Inflammatory macrophage (primary cell): ENCODE measurements around the gene ATG13.
A peak's percentile ranks its signal among the peaks of the same experiment; 100 is the strongest.

Experiments
- DNase-seq, 2 donors: peaks; one replicate each; pipeline ENCODE4 v3.0.0-alpha.2; 2020 to 2022

ATG13 gene

GRCh38 chr11:46676436-46677158 is 59.2 kb downstream of the ATG13 start:
- DNase-seq: peak; percentile 61 to 64

- DNase-seq: no peak
Observed at GRCh38 chr11:46677169-46677568, 59.8 kb downstream of the ATG13 start.

- no peak for DNase-seq
Observed at GRCh38 chr11:46677991-46678740, 60.8 kb downstream of the ATG13 start.

- no peak for DNase-seq
Observed at GRCh38 chr11:46678741-46679130, 61.4 kb downstream of the ATG13 start.

GRCh38 chr11:46679241-46680163 is 62.1 kb downstream of the ATG13 start:
- DNase-seq: no peak

GRCh38 chr11:46680164-46680760 is 62.9 kb downstream of the ATG13 start:
- DNase-seq: no peak

GRCh38 chr11:46680815-46681214 is 63.5 kb downstream of the ATG13 start:
- DNase-seq: no peak

GRCh38 chr11:46681814-46682213 is 64.5 kb downstream of the ATG13 start:
- no peak for DNase-seq

- no peak for DNase-seq
Observed at GRCh38 chr11:46682773-46683752, 65.7 kb downstream of the ATG13 start.

GRCh38 chr11:46684367-46684766 is 67.0 kb downstream of the ATG13 start:
- peak in 1 of 2 donors; percentile 16 for DNase-seq

- DNase-seq: no peak
Observed at GRCh38 chr11:46686886-46687795, 69.8 kb downstream of the ATG13 start.

GRCh38 chr11:46690702-46691101 is 73.3 kb downstream of the ATG13 start:
- no peak for DNase-seq

GRCh38 chr11:46692450-46692849 is 75.1 kb downstream of the ATG13 start:
- no peak for DNase-seq

GRCh38 chr11:46693597-46694012 is 76.3 kb downstream of the ATG13 start:
- no peak for DNase-seq

- no peak for DNase-seq
Observed at GRCh38 chr11:46694072-46694471, 76.7 kb downstream of the ATG13 start.

- no peak for DNase-seq
Observed at GRCh38 chr11:46694607-46695006, 77.3 kb downstream of the ATG13 start.

- no peak for DNase-seq
Observed at GRCh38 chr11:46695345-46696211, 78.2 kb downstream of the ATG13 start.

GRCh38 chr11:46696212-46696558 is 78.8 kb downstream of the ATG13 start:
- DNase-seq: no peak

GRCh38 chr11:46697303-46697702 is 80.0 kb downstream of the ATG13 start:
- DNase-seq: no peak
